HepG2 (cell line): ENCODE data around the gene MLX. TPM values are rescaled to one million over a fixed set of nuclear protein-coding genes. Genes with fewer than 3 reads are reported as not detected.
A peak's percentile ranks its signal among the peaks of the same experiment; 100 is the strongest.

ENCODE experiments used
- ADNP ChIP-seq: sonication (generic); formaldehyde crosslinking; IDR thresholded peaks from 2 replicates; pipeline ENCODE4 v1.4.0; 2020; ENCODE audit warnings: missing genetic modification reagents
- CREBL2 ChIP-seq: sonication (generic); formaldehyde crosslinking; IDR thresholded peaks from 2 replicates; pipeline ENCODE4 v1.8.1; 2023; ENCODE audit warnings: missing genetic modification reagents, mild to moderate bottlenecking, borderline replicate concordance
- E2F5 ChIP-seq: sonication (generic); formaldehyde crosslinking; conservative IDR thresholded peaks from 2 replicates; pipeline ENCODE4 v1.4.0; 2020; ENCODE audit warnings: missing genetic modification reagents
- ETV6 ChIP-seq: sonication (generic); formaldehyde crosslinking; conservative IDR thresholded peaks from 2 replicates; pipeline ENCODE4 v1.4.0; 2020; ENCODE audit warnings: missing genetic modification reagents
- GLI4 ChIP-seq: sonication (generic); formaldehyde crosslinking; IDR thresholded peaks from 2 replicates; pipeline ENCODE4 v1.5.1; 2020; ENCODE audit warnings: missing genetic modification reagents, mild to moderate bottlenecking, moderate library complexity, borderline replicate concordance
- HDAC1 ChIP-seq: sonication (generic); formaldehyde crosslinking; IDR thresholded peaks from 2 replicates; pipeline ENCODE4 v1.5.1; 2020; ENCODE audit warnings: mild to moderate bottlenecking, missing genetic modification reagents
- KLF12 ChIP-seq: sonication (generic); formaldehyde crosslinking; IDR thresholded peaks from 2 replicates; pipeline ENCODE4 v1.4.0; 2020; ENCODE audit warnings: missing genetic modification reagents, borderline replicate concordance
- PITX1 ChIP-seq: sonication (generic); formaldehyde crosslinking; IDR thresholded peaks from 2 replicates; pipeline ENCODE4 v1.5.1; 2020; ENCODE audit warnings: mild to moderate bottlenecking, missing genetic modification reagents
- TAF1 ChIP-seq: sonication (generic); formaldehyde crosslinking; IDR thresholded peaks from 2 replicates; pipeline ENCODE4 v1.4.0; 2020; ENCODE audit warnings: missing genetic modification reagents
- TRIM22 ChIP-seq: fragments of 450-650 bp; IDR thresholded peaks from 2 replicates; pipeline ENCODE4 v1.6.1; 2017
- ZNF20 ChIP-seq: sonication (generic); formaldehyde crosslinking; IDR thresholded peaks from 2 replicates; pipeline ENCODE4 v1.4.0; 2020; ENCODE audit warnings: mild to moderate bottlenecking, moderate library complexity, missing genetic modification reagents
- ZNF230 ChIP-seq: sonication (generic); formaldehyde crosslinking; IDR thresholded peaks from 2 replicates; pipeline ENCODE4 v1.4.0; 2020; ENCODE audit warnings: mild to moderate bottlenecking, missing genetic modification reagents
- ZNF232 ChIP-seq: sonication (generic); formaldehyde crosslinking; IDR thresholded peaks from 2 replicates; pipeline ENCODE4 v1.4.0; 2020; ENCODE audit warnings: missing genetic modification reagents, borderline replicate concordance
- ZNF235 ChIP-seq: sonication (generic); formaldehyde crosslinking; IDR thresholded peaks from 2 replicates; pipeline ENCODE4 v1.8.1; 2023; ENCODE audit warnings: mild to moderate bottlenecking, missing genetic modification reagents, borderline replicate concordance
- ZNF275 ChIP-seq: sonication (generic); formaldehyde crosslinking; IDR thresholded peaks from 2 replicates; pipeline ENCODE4 v1.8.0; 2022; ENCODE audit warnings: missing genetic modification reagents, mild to moderate bottlenecking, inconsistent platforms, borderline replicate concordance
- ZNF343 ChIP-seq: sonication (generic); formaldehyde crosslinking; IDR thresholded peaks from 2 replicates; pipeline ENCODE4 v1.4.0; 2020; ENCODE audit warnings: mild to moderate bottlenecking, missing genetic modification reagents
- ZNF512B ChIP-seq: sonication (generic); formaldehyde crosslinking; IDR thresholded peaks from 2 replicates; pipeline ENCODE4 v1.5.1; 2020; ENCODE audit warnings: missing genetic modification reagents, mild to moderate bottlenecking, borderline replicate concordance
- ZNF773 ChIP-seq: sonication (generic); formaldehyde crosslinking; IDR thresholded peaks from 2 replicates; pipeline ENCODE4 v1.4.0; 2020; ENCODE audit warnings: missing genetic modification reagents, borderline replicate concordance
- ZSCAN12 ChIP-seq: sonication (generic); formaldehyde crosslinking; IDR thresholded peaks from 2 replicates; pipeline ENCODE4 v1.9.0; 2021; ENCODE audit warnings: mild to moderate bottlenecking, missing genetic modification reagents
- ZSCAN22 ChIP-seq: sonication (generic); formaldehyde crosslinking; IDR thresholded peaks from 2 replicates; pipeline ENCODE4 v1.4.0; 2020; ENCODE audit warnings: mild to moderate bottlenecking, missing genetic modification reagents
- ZSCAN9 ChIP-seq: IDR thresholded peaks from 2 replicates; pipeline ENCODE4 v1.6.1; 2016; ENCODE audit warnings: borderline replicate concordance
- polyA plus RNA-seq, 8 experiments: library from polyadenylated mRNA; depleted of rRNA in 3 of 8; stranded (reverse) in 7 of 8; unstranded in 1 of 8; fragments of >200 nt; fragmentation: Illumina TruSeq in 4 of 8; extraction: Trizol in 4 of 8; gene quantifications; 2 replicates each; pipeline versions ENCODE4 v1.2.1 to v1.2.3, GENCODE V29; 2011 to 2016; ENCODE audit warnings: low read depth in 4 of 8, missing spikeins in 1 of 8, mixed read lengths in 1 of 8; ENCODE audit not compliant: insufficient read depth in 1 of 8
- total RNA-seq, 5 experiments: library from RNA; depleted of rRNA; stranded (reverse); fragments of >200 nt; fragmentation: Illumina TruSeq; extraction: Trizol; gene quantifications; 2 replicates each; pipeline ENCODE4 v1.2.3, GENCODE V29; 2016; ENCODE audit warnings: low read depth in 1 of 5

Gene MLX
- total and polyA plus RNA-seq, 2 of the 13 experiments (the other 11 are each of a cell fraction or from before 2014, with no cell fraction given): 38.9 to 74.4 TPM

- TF ChIP-seq ZNF235 (no peak; the same call in 1 of the 2 replicates), TRIM22 (no peak), TAF1 (CRISPR knock-in tag) (peak; percentile 22; the same call in 1 of the 2 replicates), E2F5 (no peak), CREBL2 (CRISPR knock-in tag) (no peak; the same call in 1 of the 2 replicates), PITX1 (CRISPR knock-in tag) (no peak; the same call in 1 of the 2 replicates), ZSCAN9 (CRISPR knock-in tag) (no peak), ZNF512B (CRISPR knock-in tag) (no peak), ZNF230 (CRISPR knock-in tag) (no peak; the same call in 1 of the 2 replicates), ZNF20 (CRISPR knock-in tag) (no peak), ZNF343 (CRISPR knock-in tag) (no peak), ZNF275 (CRISPR knock-in tag) (0 out of 2 replicates have a peak, but pooled peaks have one; percentile 22), KLF12 (CRISPR knock-in tag) (peak; percentile 73; the same call in 1 of the 2 replicates), ZNF773 (CRISPR knock-in tag) (0 out of 2 replicates have a peak, but pooled peaks have one; percentile 27), ZSCAN12 (CRISPR knock-in tag) (no peak), GLI4 (CRISPR knock-in tag) (0 out of 2 replicates have a peak, but pooled peaks have one; percentile 33), ETV6 (CRISPR knock-in tag) (no peak), ZNF232 (CRISPR knock-in tag) (no peak; the same call in 1 of the 2 replicates), ZSCAN22 (CRISPR knock-in tag) (no peak), HDAC1 (CRISPR knock-in tag) (0 out of 2 replicates have a peak, but pooled peaks have one; percentile 28), ADNP (peak; percentile 95)
These were observed 35.2 kb upstream of the MLX start (continued) for GRCh38 chr17:42531455-42532354.
